Suppressor macrophage (primary cell): ENCODE results near the gene HYLS1.

ENCODE experiments used
- DNase-seq, 4 experiments: peaks; one replicate each; pipeline ENCODE4 v3.0.0-alpha.2; 2020 to 2022

The HYLS1 gene

GRCh38 chr11:125934473-125934872, 47.0 kb downstream of the HYLS1 start:
- DNase-seq: no peak

- no peak for DNase-seq
Measured at GRCh38 chr11:125935056-125935455, 47.6 kb downstream of the HYLS1 start.

GRCh38 chr11:125935618-125936199, 48.2 kb downstream of the HYLS1 start:
- no peak for DNase-seq

DNA sequence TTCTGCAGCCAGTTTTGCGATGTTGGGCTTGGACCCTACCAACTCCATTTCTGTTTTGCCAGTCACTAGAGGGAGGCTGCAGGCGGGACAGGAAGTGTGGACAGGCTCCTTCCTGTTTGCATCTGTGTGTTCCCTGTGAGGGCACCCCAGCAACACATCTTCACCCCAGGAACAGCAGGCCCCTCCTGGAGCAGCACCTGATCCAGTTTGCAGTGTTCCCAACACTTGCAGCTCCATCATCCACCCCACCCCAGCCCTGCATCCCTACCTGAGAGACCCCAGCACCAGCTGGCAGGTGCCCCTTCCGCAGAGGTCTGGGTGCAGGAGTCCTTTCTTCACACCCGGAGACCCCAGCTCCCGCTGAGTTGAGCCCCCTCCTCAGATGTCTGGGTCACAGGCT, 51.0 kb downstream of the HYLS1 start:
- no peak for DNase-seq

- DNase-seq: no peak
Measured at GRCh38 chr11:125939081-125939521, 51.6 kb downstream of the HYLS1 start.

- DNase-seq: no peak
Measured at GRCh38 chr11:125940145-125940544, 52.7 kb downstream of the HYLS1 start.

DNA sequence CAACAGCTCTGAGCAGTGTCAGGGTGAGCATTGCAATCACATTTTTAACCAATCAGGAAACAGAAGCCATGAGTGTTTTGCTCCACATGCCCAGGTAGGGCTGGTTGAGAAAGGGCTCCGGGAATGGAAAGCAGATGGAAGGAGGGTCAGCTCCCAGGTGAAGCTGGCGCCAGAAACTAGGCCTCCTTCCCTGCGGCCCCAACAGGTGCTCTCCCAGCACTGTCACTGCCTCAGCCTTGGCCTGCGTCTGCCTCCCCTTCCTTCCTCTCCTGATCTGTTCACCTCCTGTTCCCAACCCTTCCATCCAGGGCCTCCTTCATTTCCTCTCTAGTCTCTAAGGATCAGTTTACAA, 53.8 kb downstream of the HYLS1 start:
- no peak for DNase-seq

GRCh38 chr11:125941619-125942611, 54.4 kb downstream of the HYLS1 start:
- peak; percentile 1 to 25 (median 12) for DNase-seq

DNA sequence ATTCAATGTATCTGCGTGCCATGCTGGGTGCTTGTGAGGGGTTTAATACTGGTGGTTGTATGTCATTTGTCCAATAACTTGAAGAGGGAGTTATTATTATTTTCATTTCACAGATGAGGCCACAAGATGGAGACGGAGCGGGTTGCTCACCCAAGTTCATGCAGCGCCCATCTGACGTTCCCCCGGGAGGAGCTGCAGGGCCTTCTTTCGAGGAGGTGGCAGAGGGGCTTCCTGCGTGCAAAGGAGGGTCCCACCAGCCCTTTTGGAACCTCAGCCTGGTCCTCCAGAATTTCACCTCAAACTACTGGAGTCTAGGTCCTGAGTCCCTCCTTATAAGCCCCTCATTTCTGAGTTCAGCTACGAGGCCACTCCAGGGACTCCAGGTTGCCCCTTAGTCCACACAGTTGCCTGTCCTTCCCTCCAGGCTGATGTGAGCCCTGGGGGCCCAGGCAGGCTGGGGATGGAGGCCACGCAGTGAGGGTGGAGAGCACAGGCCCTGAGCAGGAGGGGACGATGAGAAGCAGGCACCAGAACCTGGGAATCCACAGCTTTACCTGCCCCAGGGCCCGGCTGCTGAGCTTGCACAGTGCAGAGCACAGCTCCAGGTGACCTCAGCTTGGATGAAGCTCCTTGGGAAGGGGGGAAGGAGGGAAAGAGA, 55.4 kb downstream of the HYLS1 start:
- no peak for DNase-seq

DNA sequence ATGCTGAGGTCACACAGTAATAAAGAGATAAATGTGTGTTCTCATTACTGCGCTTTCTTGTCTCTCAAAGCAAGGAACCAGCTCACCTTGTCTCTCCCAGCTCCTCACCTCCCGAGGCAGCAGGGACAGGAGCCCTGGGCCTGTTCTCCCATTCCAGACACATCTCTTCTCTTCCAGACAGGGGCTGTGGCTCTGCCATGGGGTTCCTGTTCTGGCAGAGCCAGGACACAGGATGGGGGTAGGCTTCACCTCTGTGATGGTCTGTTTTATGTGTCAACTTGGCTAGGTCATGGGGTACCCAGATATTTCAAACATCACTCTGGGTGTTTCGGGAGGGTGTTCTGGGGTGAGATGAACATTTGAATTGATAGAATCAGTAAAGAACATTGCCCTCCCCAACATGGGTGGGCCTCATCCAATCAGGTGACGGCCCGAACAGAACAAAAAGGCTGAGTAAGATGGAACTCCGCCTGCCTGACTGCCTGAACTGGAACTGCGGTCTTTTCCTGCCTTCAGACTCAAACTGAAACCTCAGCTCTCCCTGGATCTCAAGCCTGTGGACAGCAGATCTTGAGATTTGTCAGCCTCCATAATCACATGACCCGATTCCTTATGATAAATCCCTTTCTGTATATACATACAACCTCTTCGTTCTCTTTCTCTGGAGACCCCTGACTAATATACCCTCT, 56.3 kb downstream of the HYLS1 start:
- no peak for DNase-seq

DNA sequence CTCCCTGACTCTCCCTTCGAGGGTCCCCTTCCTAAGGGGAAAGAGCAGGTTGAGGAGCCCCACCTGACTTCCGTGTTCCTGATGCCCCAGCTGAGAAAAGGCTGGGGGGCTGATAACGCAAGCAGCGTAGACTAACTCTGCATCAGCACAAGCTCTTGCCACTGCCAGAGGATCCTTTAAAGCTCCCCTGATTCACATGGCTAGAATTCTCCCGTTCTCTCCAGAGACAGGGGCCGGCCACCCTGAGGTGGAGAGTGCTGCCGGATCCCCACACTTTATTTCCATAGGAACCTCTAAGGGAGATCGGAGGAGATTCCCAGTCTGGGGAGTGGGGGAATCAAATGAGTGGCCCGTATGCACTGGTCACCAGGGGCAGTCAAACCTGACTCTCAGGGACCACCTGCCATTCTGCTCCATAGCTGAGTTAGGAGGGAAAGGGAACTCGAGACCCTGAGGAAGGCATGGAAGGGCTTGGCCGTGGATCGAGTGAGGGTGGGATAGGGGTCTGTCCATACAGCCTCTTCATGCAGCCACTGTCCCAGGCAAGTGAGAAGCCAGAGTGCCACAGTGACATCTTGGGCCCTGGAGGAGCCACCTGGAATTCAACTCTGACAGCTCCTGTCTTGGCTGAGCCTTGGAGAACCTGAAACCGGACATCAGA, 57.0 kb downstream of the HYLS1 start:
- no peak for DNase-seq

DNA sequence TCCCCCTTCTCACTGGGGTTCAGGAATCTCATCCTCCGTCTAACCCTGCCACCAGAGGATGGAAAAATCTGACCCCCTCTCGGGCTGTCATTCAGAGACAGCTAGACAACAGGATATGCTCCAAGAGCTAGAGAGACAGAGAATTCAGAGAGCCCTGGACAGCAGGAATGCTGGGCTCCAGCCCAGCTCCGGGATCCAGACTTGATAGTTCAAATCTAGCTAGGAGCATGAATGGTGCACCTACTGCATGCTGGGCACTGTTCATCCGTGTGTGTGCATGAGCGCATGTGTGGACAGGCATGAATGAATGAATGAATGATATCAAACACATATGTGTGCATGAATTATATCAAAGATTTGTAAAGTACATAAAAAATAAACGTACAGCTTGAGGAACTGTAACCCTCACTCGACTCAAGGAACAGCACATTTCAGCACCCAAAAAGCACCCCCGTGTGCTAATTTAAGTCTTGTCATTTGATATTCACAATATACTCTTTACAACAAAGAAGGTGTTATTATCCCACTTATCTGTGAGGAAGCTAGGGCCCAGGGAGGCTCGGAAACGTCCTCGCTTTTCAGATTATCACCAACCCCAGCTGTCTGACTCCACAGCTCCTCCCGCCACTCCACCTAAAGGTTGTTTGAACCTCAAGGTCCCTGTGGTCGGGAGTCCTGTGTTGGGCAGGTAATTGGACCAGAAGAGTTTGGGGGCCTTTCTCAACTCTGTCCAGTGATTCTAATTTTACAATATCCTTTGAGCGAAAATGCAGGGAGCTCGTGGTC, 57.7 kb downstream of the HYLS1 start:
- DNase-seq: no peak

- DNase-seq: no peak
Measured at GRCh38 chr11:125945797-125946520, 58.5 kb downstream of the HYLS1 start, which contains the start of gene VSIG10L2. Gene VSIG10L2, plus strand, starts transcription at chr11:125946044. Its CDS starts 12 bp downstream, at chr11:125946056.

DNA sequence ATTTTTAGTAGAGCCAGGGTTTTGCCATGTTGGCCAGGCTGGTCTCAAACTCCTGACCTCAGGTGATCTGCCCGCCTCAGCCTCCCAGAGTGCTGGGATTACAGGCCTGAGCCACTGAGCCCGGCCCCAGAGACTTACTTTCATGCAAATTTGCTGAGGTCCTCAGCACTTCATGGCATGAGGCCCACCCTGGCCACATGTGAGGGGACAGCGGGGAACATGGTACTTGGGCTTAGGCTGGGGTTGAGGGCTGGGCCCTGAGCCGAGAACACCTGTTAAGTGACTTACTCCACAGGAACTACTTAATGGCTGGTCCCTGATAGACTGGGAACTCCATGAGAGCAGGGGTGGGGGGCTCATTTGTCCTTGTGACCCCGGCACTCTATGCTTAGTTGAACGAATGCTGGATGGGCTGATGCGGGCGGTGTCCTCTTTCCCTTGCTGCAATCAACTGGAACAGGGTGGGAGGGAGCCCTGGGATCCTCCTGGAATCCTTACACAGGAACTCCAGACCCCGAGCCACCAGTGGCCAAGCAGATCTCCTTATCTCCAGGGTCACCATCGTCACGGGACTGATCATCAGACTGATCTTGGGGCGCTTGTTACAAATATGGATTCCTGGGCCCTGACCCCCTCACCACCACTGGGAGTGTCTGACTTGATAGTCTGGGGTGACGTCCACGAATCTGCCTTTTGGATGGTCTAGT, 59.4 kb downstream of the HYLS1 start:
- no peak for DNase-seq

DNA sequence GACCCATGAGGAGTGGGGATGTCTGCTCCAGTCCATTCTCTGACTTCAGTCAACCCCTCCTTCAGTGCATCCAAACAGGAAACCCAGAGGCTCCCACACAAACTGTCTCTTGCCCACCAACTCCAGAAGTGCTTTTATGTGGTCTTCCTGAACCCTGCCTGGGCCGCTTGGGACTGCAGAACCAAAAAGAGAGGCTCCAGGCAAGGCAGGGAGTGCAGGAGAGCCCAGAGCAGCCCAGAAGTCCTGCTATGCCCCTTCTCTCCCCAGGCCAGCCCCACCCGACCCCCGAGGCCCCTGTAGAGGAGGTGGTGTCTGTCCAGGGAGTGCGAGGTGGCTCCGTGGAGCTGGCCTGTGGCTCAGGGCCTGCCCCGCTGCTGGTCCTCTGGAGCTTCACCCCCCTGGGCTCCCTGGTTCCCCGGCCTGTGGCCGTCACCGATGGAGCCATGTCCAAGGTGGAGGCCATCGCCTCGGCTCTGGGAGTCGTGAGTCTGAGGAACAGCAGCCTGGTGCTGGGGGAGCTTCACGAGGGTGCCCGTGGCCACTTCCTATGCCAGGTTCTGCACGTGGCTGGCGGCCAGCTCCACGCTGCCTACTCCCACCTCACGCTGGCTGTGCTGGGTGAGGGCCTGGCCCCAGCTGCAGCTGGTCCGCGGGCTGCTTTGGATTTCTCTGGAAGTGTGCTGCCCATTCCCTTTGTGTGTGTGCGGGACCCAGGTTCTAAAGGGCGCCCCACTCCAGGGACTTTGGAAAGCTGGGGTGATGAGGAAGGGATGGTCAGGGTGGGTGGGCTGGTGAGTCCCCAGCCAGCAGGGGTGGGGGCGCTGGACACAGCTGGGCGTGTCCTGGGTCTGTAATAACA, 60.2 kb downstream of the HYLS1 start:
- no peak for DNase-seq

GRCh38 chr11:125948278-125949051, 61.0 kb downstream of the HYLS1 start:
- no peak for DNase-seq

DNA sequence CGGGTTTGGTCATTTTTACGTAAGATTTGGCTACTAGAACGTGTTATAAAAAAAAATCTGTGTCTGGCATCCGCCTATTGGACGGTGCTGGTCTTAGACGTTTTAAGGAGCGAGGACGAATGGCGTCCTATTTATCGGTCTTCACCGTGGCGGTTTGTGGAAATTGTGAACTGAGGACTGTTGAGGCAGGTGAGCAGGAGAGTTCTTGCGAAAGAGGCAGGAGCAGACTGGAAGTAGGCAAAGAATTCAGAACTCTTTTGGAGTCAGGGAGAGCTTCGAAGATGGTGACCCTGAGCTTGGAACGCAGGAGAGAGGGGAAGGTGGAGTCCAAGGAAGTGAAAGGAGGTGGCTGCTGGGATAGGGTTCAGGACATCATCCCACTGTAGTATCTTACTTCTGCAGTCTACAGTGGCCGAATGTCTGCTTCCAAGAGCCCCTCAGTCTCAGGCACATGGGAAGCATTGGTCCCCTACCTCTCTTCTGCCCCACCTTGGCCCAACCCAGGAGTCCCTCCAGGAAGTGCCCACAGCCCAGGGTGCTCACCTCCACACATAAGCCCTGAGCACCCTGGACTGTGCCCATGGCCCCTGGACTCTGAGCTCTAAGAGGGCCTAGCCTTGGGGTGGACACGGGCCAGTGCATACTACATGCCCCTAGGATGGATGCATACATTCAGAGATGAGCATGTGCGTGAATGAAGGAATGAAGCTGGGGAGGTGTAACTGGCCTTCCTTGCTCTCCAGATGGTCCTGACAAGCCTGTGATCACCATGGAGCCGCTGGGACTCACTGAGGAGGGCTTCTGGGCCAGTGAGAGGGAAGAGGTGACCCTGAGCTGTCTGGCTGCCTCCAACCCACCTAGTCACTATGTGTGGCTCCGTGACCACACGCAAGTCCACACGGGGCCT, 62.1 kb downstream of the HYLS1 start:
- no peak for DNase-seq
